ENCODE results near the gene NEK2.
"Not testable (repeated sequence)": the region's sequence is repeated elsewhere in the genome, so short reads cannot be mapped to it uniquely, and the experiment has no call there.

NEK2 gene

GRCh38 chr1:211687462-211688215 is 12.2 kb upstream of the NEK2 start:
- Histone ChIP-seq H3K9me3 (ENCODE audit: control insufficient read depth, low read length) (no peaks in the 10 kb centered on the region), H3K9ac (ENCODE audit: low read length) (no peak overlapping the region), H3K27me3 (ENCODE audit: control insufficient read depth, insufficient read depth, low read length) (peaks cover 5% of the 10 kb centered on the region), H3K36me3 (ENCODE audit: control insufficient read depth, insufficient read depth, low read length) (no peaks in the 10 kb centered on the region), H3K4me3 (ENCODE audit: low read length) (no peak overlapping the region), H3K4me1 (ENCODE audit: control insufficient read depth, insufficient read depth, low read length) (no peaks in the 10 kb centered on the region)

GRCh38 chr1:211685823-211686222 is 10.4 kb upstream of the NEK2 start:
- no peaks in the 10 kb centered on the region for H3K9me3 ChIP-seq (ENCODE audit: control insufficient read depth, low read length)
- no peak overlapping the region for H3K4me3 ChIP-seq (ENCODE audit: low read length)
- H3K27me3 ChIP-seq (ENCODE audit: control insufficient read depth, insufficient read depth, low read length): peaks cover 5% of the 10 kb centered on the region
- no peaks in the 10 kb centered on the region for H3K4me1 ChIP-seq (ENCODE audit: control insufficient read depth, insufficient read depth, low read length)
- no peak overlapping the region for H3K9ac ChIP-seq (ENCODE audit: low read length)
- no peaks in the 10 kb centered on the region for H3K36me3 ChIP-seq (ENCODE audit: control insufficient read depth, insufficient read depth, low read length)

- Histone ChIP-seq H3K9me3 (ENCODE audit: control insufficient read depth, low read length) (no peaks in the 10 kb centered on the region), H3K4me3 (ENCODE audit: low read length) (no peak overlapping the region), H3K27me3 (ENCODE audit: control insufficient read depth, insufficient read depth, low read length) (peaks cover 5% of the 10 kb centered on the region), H3K9ac (ENCODE audit: low read length) (no peak overlapping the region), H3K36me3 (ENCODE audit: control insufficient read depth, insufficient read depth, low read length) (no peaks in the 10 kb centered on the region), H3K4me1 (ENCODE audit: control insufficient read depth, insufficient read depth, low read length) (no peaks in the 10 kb centered on the region)
Measured at GRCh38 chr1:211684791-211685190, 9.4 kb upstream of the NEK2 start.

GRCh38 chr1:211684331-211684730 is 8.9 kb upstream of the NEK2 start:
- H3K4me1 ChIP-seq (ENCODE audit: control insufficient read depth, insufficient read depth, low read length): no peaks in the 10 kb centered on the region
- no peak overlapping the region for H3K4me3 ChIP-seq (ENCODE audit: low read length)
- H3K27me3 ChIP-seq (ENCODE audit: control insufficient read depth, insufficient read depth, low read length): peaks cover 5% of the 10 kb centered on the region
- no peaks in the 10 kb centered on the region for H3K9me3 ChIP-seq (ENCODE audit: control insufficient read depth, low read length)
- H3K9ac ChIP-seq (ENCODE audit: low read length): no peak overlapping the region
- no peaks in the 10 kb centered on the region for H3K36me3 ChIP-seq (ENCODE audit: control insufficient read depth, insufficient read depth, low read length)

- H3K4me3 ChIP-seq (ENCODE audit: low read length): no peak overlapping the region
- H3K9me3 ChIP-seq (ENCODE audit: control insufficient read depth, low read length): no peaks in the 10 kb centered on the region
- H3K4me1 ChIP-seq (ENCODE audit: control insufficient read depth, insufficient read depth, low read length): no peaks in the 10 kb centered on the region
- H3K36me3 ChIP-seq (ENCODE audit: control insufficient read depth, insufficient read depth, low read length): no peaks in the 10 kb centered on the region
- H3K27me3 ChIP-seq (ENCODE audit: control insufficient read depth, insufficient read depth, low read length): peaks cover 5% of the 10 kb centered on the region
- no peak overlapping the region for H3K9ac ChIP-seq (ENCODE audit: low read length)
Measured at GRCh38 chr1:211683396-211684297, 8.2 kb upstream of the NEK2 start.

- not testable (repeated sequence) for H3K36me3 ChIP-seq (ENCODE audit: control insufficient read depth, insufficient read depth, low read length); H3K4me1 ChIP-seq (ENCODE audit: control insufficient read depth, insufficient read depth, low read length)
Measured at GRCh38 chr1:211682186-211682585, 6.8 kb upstream of the NEK2 start.

GRCh38 chr1:211680752-211681327 is 5.4 kb upstream of the NEK2 start:
- no peaks in the 10 kb centered on the region for H3K9me3 ChIP-seq (ENCODE audit: control insufficient read depth, low read length)
- no peak overlapping the region for H3K4me3 ChIP-seq (ENCODE audit: low read length)
- H3K36me3 ChIP-seq (ENCODE audit: control insufficient read depth, insufficient read depth, low read length): no peaks in the 10 kb centered on the region
- H3K27me3 ChIP-seq (ENCODE audit: control insufficient read depth, insufficient read depth, low read length): peaks cover 5% of the 10 kb centered on the region
- no peaks in the 10 kb centered on the region for H3K4me1 ChIP-seq (ENCODE audit: control insufficient read depth, insufficient read depth, low read length)
- no peak overlapping the region for H3K9ac ChIP-seq (ENCODE audit: low read length)

More at GRCh38 chr1:211682186-211682585, 6.8 kb upstream of the NEK2 start:
- H3K9me3 ChIP-seq (ENCODE audit: control insufficient read depth, low read length); H3K9ac ChIP-seq (ENCODE audit: low read length); H3K27me3 ChIP-seq (ENCODE audit: control insufficient read depth, insufficient read depth, low read length); H3K4me3 ChIP-seq (ENCODE audit: low read length): not testable (repeated sequence)

GRCh38 chr1:211677659-211678058 is 2.2 kb upstream of the NEK2 start:
- Histone ChIP-seq H3K9me3 (ENCODE audit: control insufficient read depth, low read length) (no peaks in the 10 kb centered on the region), H3K27me3 (ENCODE audit: control insufficient read depth, insufficient read depth, low read length) (no peaks in the 10 kb centered on the region), H3K36me3 (ENCODE audit: control insufficient read depth, insufficient read depth, low read length) (no peaks in the 10 kb centered on the region), H3K4me1 (ENCODE audit: control insufficient read depth, insufficient read depth, low read length) (peaks cover 5% of the 10 kb centered on the region), H3K9ac (ENCODE audit: low read length) (no peak overlapping the region), H3K4me3 (ENCODE audit: low read length) (no peak overlapping the region)

GRCh38 chr1:211676761-211677160 is 1.3 kb upstream of the NEK2 start:
- Histone ChIP-seq H3K9me3 (ENCODE audit: control insufficient read depth, low read length) (no peaks in the 10 kb centered on the region), H3K4me3 (ENCODE audit: low read length) (no peak overlapping the region), H3K36me3 (ENCODE audit: control insufficient read depth, insufficient read depth, low read length) (no peaks in the 10 kb centered on the region), H3K9ac (ENCODE audit: low read length) (no peak overlapping the region), H3K27me3 (ENCODE audit: control insufficient read depth, insufficient read depth, low read length) (no peaks in the 10 kb centered on the region), H3K4me1 (ENCODE audit: control insufficient read depth, insufficient read depth, low read length) (peaks cover 5% of the 10 kb centered on the region)

- peak overlapping the region; percentile 37 for H3K9ac ChIP-seq (ENCODE audit: low read length)
- H3K4me1 ChIP-seq (ENCODE audit: control insufficient read depth, insufficient read depth, low read length): peaks cover 5% of the 10 kb centered on the region
- peak overlapping the region; percentile 49 for H3K4me3 ChIP-seq (ENCODE audit: low read length)
- H3K9me3 ChIP-seq (ENCODE audit: control insufficient read depth, low read length): no peaks in the 10 kb centered on the region
- no peaks in the 10 kb centered on the region for H3K27me3 ChIP-seq (ENCODE audit: control insufficient read depth, insufficient read depth, low read length)
- H3K36me3 ChIP-seq (ENCODE audit: control insufficient read depth, insufficient read depth, low read length): no peaks in the 10 kb centered on the region
Measured at GRCh38 chr1:211676106-211676583, 724 bp upstream of the NEK2 start.

- H3K9ac ChIP-seq (ENCODE audit: low read length): no peak overlapping the region
- no peaks in the 10 kb centered on the region for H3K9me3 ChIP-seq (ENCODE audit: control insufficient read depth, low read length)
- H3K27me3 ChIP-seq (ENCODE audit: control insufficient read depth, insufficient read depth, low read length): no peaks in the 10 kb centered on the region
- H3K4me1 ChIP-seq (ENCODE audit: control insufficient read depth, insufficient read depth, low read length): peaks cover 4% of the 10 kb centered on the region
- H3K36me3 ChIP-seq (ENCODE audit: control insufficient read depth, insufficient read depth, low read length): no peaks in the 10 kb centered on the region
- H3K4me3 ChIP-seq (ENCODE audit: low read length): no peak overlapping the region
Measured at GRCh38 chr1:211667065-211667617, 8.3 kb downstream of the NEK2 start.
